OCI-LY1 (cell line): ENCODE results near the gene GPHA2.

ENCODE experiments used
- EZH2 ChIP-seq: fragments of 200-600 bp; sonication (generic), shearing (Covaris generic); IDR thresholded peaks from 2 replicates; pipeline ENCODE4 v1.8.0; 2017; ENCODE audit warnings: borderline replicate concordance, mixed run types, mild to moderate bottlenecking, antibody characterized with exemption, low read length, moderate library complexity, mixed read lengths
- TF ChIP-seq, protein P1 (sequence below): fragments of 200-600 bp; sonication (generic), shearing (Covaris generic); IDR thresholded peaks from 2 replicates; pipeline ENCODE4 v1.5.1; 2017; ENCODE audit warnings: mild to moderate bottlenecking, antibody characterized with exemption, low read length, moderate library complexity, mixed read lengths

DNA sequence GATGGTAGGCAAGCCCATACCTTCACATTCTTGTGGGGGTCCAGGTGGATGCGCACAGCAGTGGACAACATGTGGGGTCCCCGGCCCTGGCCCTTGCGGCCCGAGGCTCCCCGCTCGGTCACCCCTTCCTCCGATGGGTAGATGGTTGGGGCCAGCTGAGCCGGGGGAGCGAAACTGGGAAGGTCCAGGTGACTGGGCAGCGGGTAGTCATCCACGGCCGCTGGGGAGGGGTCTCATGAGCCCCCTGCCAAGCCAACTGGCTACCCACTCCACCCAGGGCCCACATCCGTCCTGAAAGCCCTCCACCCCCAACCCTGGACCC is 29.4 kb downstream of the GPHA2 start:
- TF ChIP-seq, protein P1, sequence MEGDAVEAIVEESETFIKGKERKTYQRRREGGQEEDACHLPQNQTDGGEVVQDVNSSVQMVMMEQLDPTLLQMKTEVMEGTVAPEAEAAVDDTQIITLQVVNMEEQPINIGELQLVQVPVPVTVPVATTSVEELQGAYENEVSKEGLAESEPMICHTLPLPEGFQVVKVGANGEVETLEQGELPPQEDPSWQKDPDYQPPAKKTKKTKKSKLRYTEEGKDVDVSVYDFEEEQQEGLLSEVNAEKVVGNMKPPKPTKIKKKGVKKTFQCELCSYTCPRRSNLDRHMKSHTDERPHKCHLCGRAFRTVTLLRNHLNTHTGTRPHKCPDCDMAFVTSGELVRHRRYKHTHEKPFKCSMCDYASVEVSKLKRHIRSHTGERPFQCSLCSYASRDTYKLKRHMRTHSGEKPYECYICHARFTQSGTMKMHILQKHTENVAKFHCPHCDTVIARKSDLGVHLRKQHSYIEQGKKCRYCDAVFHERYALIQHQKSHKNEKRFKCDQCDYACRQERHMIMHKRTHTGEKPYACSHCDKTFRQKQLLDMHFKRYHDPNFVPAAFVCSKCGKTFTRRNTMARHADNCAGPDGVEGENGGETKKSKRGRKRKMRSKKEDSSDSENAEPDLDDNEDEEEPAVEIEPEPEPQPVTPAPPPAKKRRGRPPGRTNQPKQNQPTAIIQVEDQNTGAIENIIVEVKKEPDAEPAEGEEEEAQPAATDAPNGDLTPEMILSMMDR, result no peak
- no peak for TF ChIP-seq EZH2
